T-cell (primary cell): ENCODE measurements around the gene TRAF4. TPM values are rescaled to one million over a fixed set of nuclear protein-coding genes. Genes with fewer than 3 reads are reported as not detected.

Source experiments
- ATAC-seq, 4 experiments: fragments of 200-7000 bp in 3 of 4; fragments of 150-1000 bp in 1 of 4; cut with Tn5 transposase; replicated peaks in 1 of 4; 1 replicate in 3 of 4; 2 replicates in 1 of 4; pipeline ENCODE4 v1.10.0; 2021; ENCODE audit warnings: moderate library complexity in 3 of 4, mild to moderate bottlenecking in 2 of 4, moderate number of reproducible peaks in 1 of 4
- CTCF ChIA-PET, 2 donors: fragments of 300-600 bp; sonication (Branson Sonifier 250); formaldehyde crosslinking; loops; one replicate each; lab custom pipeline; 2022; ENCODE audit warnings: antibody characterized with exemption in 2 of 2; lab: Charles Lee
- POLR2A ChIA-PET, 2 donors: fragments of 300-600 bp; sonication (Branson Sonifier 250); formaldehyde crosslinking; loops; one replicate each; lab custom pipeline; 2022; ENCODE audit warnings: antibody characterized with exemption in 2 of 2; lab: Charles Lee
- DNase-seq, 35 experiments: peaks; one replicate each; pipeline versions ENCODE4 v3.0.0 to v3.0.0-alpha.2; 2013 to 2023
- H3K27ac ChIP-seq: one replicate; pipeline ENCODE4 v1.5.1; 2013; ENCODE audit warnings: low read length
- H3K27me3 ChIP-seq, 2 experiments: replicated peaks in 1 of 2; 1 replicate in 1 of 2; 2 replicates in 1 of 2; pipeline versions ENCODE4 v1.6.1 to v1.7.0; 2013; ENCODE audit warnings: low read length in 1 of 2, mixed read lengths in 1 of 2; ENCODE audit not compliant: control insufficient read depth in 2 of 2, insufficient read depth in 2 of 2; ENCODE audit errors: extremely low read depth in 1 of 2
- H3K36me3 ChIP-seq, 2 donors: 1 replicate in 1 of 2; 2 replicates in 1 of 2; pipeline versions ENCODE4 v1.6.1 to v1.7.0; 2013; ENCODE audit warnings: low read length in 1 of 2; ENCODE audit not compliant: control insufficient read depth in 2 of 2, insufficient read depth in 1 of 2; ENCODE audit errors: extremely low read depth in 1 of 2
- H3K4me1 ChIP-seq, 2 experiments: 1 replicate in 1 of 2; 2 replicates in 1 of 2; pipeline versions ENCODE4 v1.6.1 to v1.7.0; 2013; ENCODE audit warnings: low read length in 2 of 2, mixed read lengths in 1 of 2; ENCODE audit not compliant: insufficient read depth in 2 of 2, control insufficient read depth in 1 of 2; ENCODE audit errors: extremely low read depth in 1 of 2
- H3K4me3 ChIP-seq, 2 donors: 1 replicate in 1 of 2; 2 replicates in 1 of 2; pipeline versions ENCODE4 v1.5.1 to v1.7.0; 2013; ENCODE audit warnings: mild to moderate bottlenecking in 2 of 2, low read length in 1 of 2, moderate library complexity in 1 of 2; ENCODE audit not compliant: control insufficient read depth in 1 of 2; ENCODE audit errors: extremely low read depth in 1 of 2
- H3K9me3 ChIP-seq: 2 replicates; pipeline ENCODE4 v1.7.0; 2013
- H3K27ac Mint-ChIP-seq, 2 donors: one replicate each; pipeline ENCODE4 v1.8.0; 2020 to 2021; ENCODE audit warnings: mild to moderate bottlenecking in 2 of 2, mixed read lengths in 2 of 2
- H3K27me3 Mint-ChIP-seq, 2 donors: one replicate each; pipeline ENCODE4 v1.8.0; 2021 to 2022; ENCODE audit warnings: mixed read lengths in 2 of 2
- H3K36me3 Mint-ChIP-seq: one replicate; pipeline ENCODE4 v1.8.0; 2021; ENCODE audit warnings: mixed read lengths
- H3K4me1 Mint-ChIP-seq, 3 donors: one replicate each; pipeline ENCODE4 v1.8.0; 2020 to 2022; ENCODE audit warnings: mixed read lengths in 3 of 3, mild to moderate bottlenecking in 1 of 3
- H3K4me3 Mint-ChIP-seq, 3 donors: one replicate each; pipeline ENCODE4 v1.8.0; 2020 to 2022; ENCODE audit warnings: mild to moderate bottlenecking in 3 of 3, mixed read lengths in 3 of 3, moderate library complexity in 3 of 3
- H3K9me3 Mint-ChIP-seq, 3 donors: one replicate each; pipeline ENCODE4 v1.8.0; 2020 to 2022; ENCODE audit warnings: mixed read lengths in 3 of 3
- WGBS: methylation state at CpG from one replicate; pipeline ENCODE4 v1.1.5; 2013; ENCODE audit warnings: missing lambda C conversion rate; ENCODE audit not compliant: insufficient coverage; 5-methylcytosine and 5-hydroxymethylcytosine counted together
- total RNA-seq, 35 experiments: library from RNA in 6 of 35; stranded (reverse) in 6 of 35; fragments of 120-200 nt in 1 of 35; gene quantifications; one replicate each; pipeline versions ENCODE4 v1.2.1 to v1.2.4 and lab custom pipeline; 2013 to 2026

Gene TRAF4
- total RNA-seq, 5 donors from 2014 or later (not counting 1 experiment from before 2014, with no cell fraction given), result 37.5 to 226 (median 42.5) TPM

- H3K27me3 Mint-ChIP-seq, result no peaks in the 10 kb centered on the region
- WGBS, result under 1% methylated on average over 49 of the region's 49 CpGs
- H3K27me3 ChIP-seq, result no peaks in the 10 kb centered on the region
- DNase-seq (peak in 27 of 35 experiments; percentile 38 to 78 (median 55)), ATAC-seq (peak; percentile 34 to 39 (median 36))
- peaks cover 19% of the 10 kb centered on the region for H3K36me3 Mint-ChIP-seq
- H3K9me3 Mint-ChIP-seq, result no peaks in the 10 kb centered on the region
- ChIA-PET CTCF (interaction anchor here (0.6 to 4.2 kb wide), 23 partner anchors 14 to 1061 kb away, joined by 3 to 197 read pairs (median 7); partner anchors contain the start of genes PHF12 (in 1 of the 2) and TRAF4 (in 1 of the 2)), POLR2A (interaction anchor here (0.6 to 1.6 kb wide), 5 partner anchors 18 to 568 kb away, joined by 3 to 9 read pairs (median 7); partner anchors contain the start of genes FAM222B (in 1 of the 2) and NUFIP2 (in 1 of the 2))
- H3K27ac ChIP-seq, result peak within 1 kb of the TSS; percentile 100
- no peaks in the 10 kb centered on the region for H3K9me3 ChIP-seq
- H3K4me1 Mint-ChIP-seq, result peaks cover 53 to 65% (median 61%) of the 10 kb centered on the region in 3 donors
- H3K4me3 Mint-ChIP-seq, result peak within 1 kb of the TSS; percentile 93 to 100 (median 95)
- H3K36me3 ChIP-seq, result peaks cover 9 to 36% of the 10 kb centered on the region in 2 donors
- H3K4me3 ChIP-seq, result peak within 1 kb of the TSS; percentile 86 to 87
- peaks cover 19 to 61% of the 10 kb centered on the region in 2 experiments for H3K4me1 ChIP-seq
- peak within 1 kb of the TSS; percentile 96 to 99 for H3K27ac Mint-ChIP-seq
These were observed 17.6 kb upstream of the TRAF4 start, which contains the start of gene TLCD1 for GRCh38 chr17:28726226-28726626. Gene TLCD1, minus strand, starts transcription at chr17:28726233. Its CDS starts 136 bp downstream, at chr17:28726097.

- Mint-ChIP-seq H3K27me3 (no peaks in the 10 kb centered on the region), H3K36me3 (peaks cover 15% of the 10 kb centered on the region), H3K27ac (peak overlapping the region; percentile 96 to 99), H3K4me1 (peaks cover 47 to 61% (median 55%) of the 10 kb centered on the region in 3 donors), H3K4me3 (peak overlapping the region; percentile 93 to 100 (median 95)), H3K9me3 (no peaks in the 10 kb centered on the region)
- WGBS, result under 1% methylated on average over 52 of the region's 57 CpGs
- DNase-seq (peak; percentile 74 to 94 (median 86)), ATAC-seq (peak; percentile 37 to 61 (median 53))
- ChIA-PET CTCF (interaction anchor here (0.6 to 4.2 kb wide), 37 partner anchors 8 to 1204 kb away, joined by 3 to 197 read pairs (median 5); partner anchors contain the start of genes FAM222B (in 1 of the 2), PHF12 (in 1 of the 2), RPL23A (in 1 of the 2) and SDF2 (in 1 of the 2)), POLR2A (interaction anchor here (0.6 to 1.6 kb wide), 8 partner anchors 16 to 567 kb away, joined by 3 to 9 read pairs (median 6); partner anchors contain the start of genes FAM222B (in 1 of the 2) and NUFIP2 (in 1 of the 2))
- Histone ChIP-seq H3K4me1 (peaks cover 13 to 54% of the 10 kb centered on the region in 2 experiments), H3K27me3 (no peaks in the 10 kb centered on the region), H3K9me3 (no peaks in the 10 kb centered on the region), H3K4me3 (peak overlapping the region; percentile 86 to 87), H3K27ac (peak overlapping the region; percentile 100), H3K36me3 (peaks cover 9 to 29% of the 10 kb centered on the region in 2 donors)
These were observed 17.0 kb upstream of the TRAF4 start for GRCh38 chr17:28726627-28727491.

GRCh38 chr17:28728364-28729200 is 15.2 kb upstream of the TRAF4 start, which contains the start of gene NEK8:
Gene NEK8, plus strand, starts transcription at chr17:28728788. Its CDS starts 26 bp downstream, at chr17:28728814.
- H3K27me3 Mint-ChIP-seq, result no peaks in the 10 kb centered on the region
- under 1% methylated on average over 49 of the region's 64 CpGs for WGBS
- peaks cover 9 to 14% of the 10 kb centered on the region in 2 donors for H3K36me3 ChIP-seq
- peaks cover 8% of the 10 kb centered on the region for H3K36me3 Mint-ChIP-seq
- no peaks in the 10 kb centered on the region for H3K9me3 Mint-ChIP-seq
- H3K27me3 ChIP-seq, result no peaks in the 10 kb centered on the region
- no peaks in the 10 kb centered on the region for H3K9me3 ChIP-seq
- peaks cover 33 to 52% (median 40%) of the 10 kb centered on the region in 3 donors for H3K4me1 Mint-ChIP-seq
- H3K27ac Mint-ChIP-seq, result peak within 1 kb of the TSS; percentile 96 to 99
- ATAC-seq, result peak; percentile 71 to 75 (median 72)
- H3K4me3 Mint-ChIP-seq, result peak within 1 kb of the TSS; percentile 93 to 100 (median 95)
- DNase-seq, result peak; percentile 89 to 99 (median 95)
- peak within 1 kb of the TSS; percentile 100 for H3K27ac ChIP-seq
- H3K4me3 ChIP-seq, result peak within 1 kb of the TSS; percentile 86 to 87
- peaks cover 13 to 43% of the 10 kb centered on the region in 2 experiments for H3K4me1 ChIP-seq
- POLR2A ChIA-PET, result interaction anchor here (1.0 to 1.5 kb wide), 5 partner anchors 9 to 22 kb away, joined by 3 to 4 read pairs (median 3); no protein-coding TSS in a partner anchor
- CTCF ChIA-PET, result interaction anchor here (0.5 to 4.2 kb wide), 20 partner anchors 9 to 1453 kb away, joined by 3 to 197 read pairs (median 4); partner anchors contain the start of genes FAM222B (in 1 of the 2), PHF12 (in 1 of the 2), RPL23A (in 1 of the 2) and TRAF4 (in 1 of the 2)

GRCh38 chr17:28729950-28730330 is 13.9 kb upstream of the TRAF4 start:
- no peaks in the 10 kb centered on the region for H3K9me3 Mint-ChIP-seq
- Histone ChIP-seq H3K9me3 (no peaks in the 10 kb centered on the region), H3K27me3 (no peaks in the 10 kb centered on the region), H3K4me3 (no peak overlapping the region), H3K36me3 (peaks cover 0 to under 1% of the 10 kb centered on the region in 2 donors), H3K27ac (no peak overlapping the region), H3K4me1 (peaks cover 13 to 41% of the 10 kb centered on the region in 2 experiments)
- no peak overlapping the region for H3K4me3 Mint-ChIP-seq
- peaks cover 4% of the 10 kb centered on the region for H3K36me3 Mint-ChIP-seq
- CTCF ChIA-PET, result interaction anchor here (0.5 to 4.2 kb wide), 4 partner anchors 18 to 361 kb away, joined by 3 to 197 read pairs (median 20); partner anchors contain the start of gene TRAF4 (in 1 of the 2)
- POLR2A ChIA-PET, result interaction anchor here in 1 of 2 donors (0.6 to 0.8 kb wide), 2 partner anchors 20 to 108 kb away, joined by 5 to 10 read pairs; no protein-coding TSS in a partner anchor
- ATAC-seq (no peak), DNase-seq (no peak)
- WGBS, result 82% methylated on average over 10 of the region's 11 CpGs
- no peaks in the 10 kb centered on the region for H3K27me3 Mint-ChIP-seq
- H3K27ac Mint-ChIP-seq, result no peak overlapping the region
- peaks cover 26 to 39% (median 31%) of the 10 kb centered on the region in 3 donors for H3K4me1 Mint-ChIP-seq

- H3K4me1 Mint-ChIP-seq, result peaks cover 11 to 16% (median 15%) of the 10 kb centered on the region in 3 donors
- ChIA-PET POLR2A (no interaction called here), CTCF (no interaction called here)
- H3K4me3 Mint-ChIP-seq, result no peak overlapping the region
- peaks cover 5% of the 10 kb centered on the region for H3K36me3 Mint-ChIP-seq
- no peak overlapping the region for H3K27ac Mint-ChIP-seq
- no peaks in the 10 kb centered on the region for H3K9me3 Mint-ChIP-seq
- DNase-seq (no peak), ATAC-seq (no peak)
- H3K4me1 ChIP-seq, result peaks cover 6 to 17% of the 10 kb centered on the region in 2 experiments
- H3K27me3 Mint-ChIP-seq, result no peaks in the 10 kb centered on the region
- no CpG with 5 or more reads among the region's 1 CpG for WGBS
- H3K27me3 ChIP-seq, result no peaks in the 10 kb centered on the region
- no peak overlapping the region for H3K4me3 ChIP-seq
- H3K36me3 ChIP-seq, result no peaks in the 10 kb centered on the region
- H3K9me3 ChIP-seq, result no peaks in the 10 kb centered on the region
- H3K27ac ChIP-seq, result no peak overlapping the region
These were observed 10.5 kb upstream of the TRAF4 start for GRCh38 chr17:28733346-28733745.
